ENCODE results near the gene FAM98B. TPM values are rescaled to one million over a fixed set of nuclear protein-coding genes. Genes with fewer than 3 reads are reported as not detected.

The FAM98B gene
- total and polyA plus RNA-seq, 2 donors from 2014 or later, result 12.9 to 17.2 TPM

DNA sequence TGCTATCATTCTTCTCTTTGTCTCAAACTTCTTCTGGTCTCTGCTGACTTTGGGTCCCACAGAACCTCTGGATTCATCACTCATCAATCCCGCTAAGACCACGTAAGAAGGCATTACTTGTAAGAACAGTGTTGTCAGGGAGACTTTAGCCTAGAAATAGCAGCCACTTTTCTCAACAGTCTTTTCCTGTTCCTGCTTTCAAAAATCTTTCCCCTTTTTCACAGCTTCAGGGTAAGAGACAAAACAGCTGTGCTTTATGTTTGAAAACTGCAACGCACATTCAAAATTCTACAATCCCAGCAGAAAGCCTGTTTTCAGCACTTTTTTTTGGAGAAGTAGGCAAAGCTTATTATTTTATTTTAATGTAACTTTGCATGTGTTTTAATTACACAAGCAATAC, 42.0 kb upstream of the FAM98B start:
- intact Hi-C loops (cut with DNase I), result no loop called here
- Histone ChIP-seq H3K4me1 (ENCODE audit: control insufficient read depth in 2 of 3, insufficient read depth in 2 of 3, low read depth in 1 of 3, low read length in 3 of 3) (no peaks in the 10 kb centered on the region), H3K36me3 (ENCODE audit: control insufficient read depth in 2 of 3, insufficient read depth in 3 of 3, low read length in 3 of 3) (no peaks in the 10 kb centered on the region), H3K9ac (ENCODE audit: low read length in 3 of 3) (no peak overlapping the region), H3K27me3 (ENCODE audit: control insufficient read depth, insufficient read depth, low read length) (no peaks in the 10 kb centered on the region), H3K27ac (ENCODE audit: low read depth in 2 of 2, low read length in 2 of 2) (no peak overlapping the region), H3K9me3 (ENCODE audit: control insufficient read depth in 2 of 3, insufficient read depth in 1 of 3, low read length in 3 of 3) (no peaks in the 10 kb centered on the region), H3K4me3 (ENCODE audit: low read length in 3 of 3) (no peak overlapping the region)
- TF ChIP-seq, protein P1, sequence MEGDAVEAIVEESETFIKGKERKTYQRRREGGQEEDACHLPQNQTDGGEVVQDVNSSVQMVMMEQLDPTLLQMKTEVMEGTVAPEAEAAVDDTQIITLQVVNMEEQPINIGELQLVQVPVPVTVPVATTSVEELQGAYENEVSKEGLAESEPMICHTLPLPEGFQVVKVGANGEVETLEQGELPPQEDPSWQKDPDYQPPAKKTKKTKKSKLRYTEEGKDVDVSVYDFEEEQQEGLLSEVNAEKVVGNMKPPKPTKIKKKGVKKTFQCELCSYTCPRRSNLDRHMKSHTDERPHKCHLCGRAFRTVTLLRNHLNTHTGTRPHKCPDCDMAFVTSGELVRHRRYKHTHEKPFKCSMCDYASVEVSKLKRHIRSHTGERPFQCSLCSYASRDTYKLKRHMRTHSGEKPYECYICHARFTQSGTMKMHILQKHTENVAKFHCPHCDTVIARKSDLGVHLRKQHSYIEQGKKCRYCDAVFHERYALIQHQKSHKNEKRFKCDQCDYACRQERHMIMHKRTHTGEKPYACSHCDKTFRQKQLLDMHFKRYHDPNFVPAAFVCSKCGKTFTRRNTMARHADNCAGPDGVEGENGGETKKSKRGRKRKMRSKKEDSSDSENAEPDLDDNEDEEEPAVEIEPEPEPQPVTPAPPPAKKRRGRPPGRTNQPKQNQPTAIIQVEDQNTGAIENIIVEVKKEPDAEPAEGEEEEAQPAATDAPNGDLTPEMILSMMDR (IDR thresholded peaks at IDR 0.05; ENCODE audit: borderline replicate concordance, extremely low read depth, insufficient read depth), result no peak
- FAIRE-seq (no peak), DNase-seq (peak in 2 of 5 donors; percentile 15 to 73)

DNA sequence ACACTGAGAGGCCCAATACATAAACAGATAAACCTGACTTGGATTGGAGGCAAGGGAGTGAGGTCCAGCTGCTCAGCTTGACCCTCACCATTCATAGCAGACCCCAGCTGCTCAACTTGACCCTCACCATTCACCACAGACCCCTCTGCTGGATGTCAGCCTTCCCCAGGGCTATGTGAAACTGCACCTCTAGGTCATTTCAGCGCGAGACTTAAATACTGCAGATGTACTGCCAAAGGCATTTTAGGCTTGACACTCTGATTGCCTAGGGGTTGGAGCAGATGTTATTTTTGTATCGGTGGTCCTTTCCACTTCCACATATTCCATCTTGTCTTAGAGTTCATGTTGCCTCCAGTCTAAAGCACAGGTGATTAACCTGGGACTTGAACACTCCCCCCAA, 41.5 kb upstream of the FAM98B start:
- Histone ChIP-seq H3K27ac (ENCODE audit: low read depth in 2 of 2, low read length in 2 of 2) (no peak overlapping the region), H3K36me3 (ENCODE audit: control insufficient read depth in 2 of 3, insufficient read depth in 3 of 3, low read length in 3 of 3) (no peaks in the 10 kb centered on the region), H3K4me3 (ENCODE audit: low read length in 3 of 3) (no peak overlapping the region), H3K4me1 (ENCODE audit: control insufficient read depth in 2 of 3, insufficient read depth in 2 of 3, low read depth in 1 of 3, low read length in 3 of 3) (no peaks in the 10 kb centered on the region), H3K9ac (ENCODE audit: low read length in 3 of 3) (no peak overlapping the region), H3K27me3 (ENCODE audit: control insufficient read depth, insufficient read depth, low read length) (no peaks in the 10 kb centered on the region), H3K9me3 (ENCODE audit: control insufficient read depth in 2 of 3, insufficient read depth in 1 of 3, low read length in 3 of 3) (no peaks in the 10 kb centered on the region)
- intact Hi-C loops (cut with DNase I), result no loop called here
- TF ChIP-seq, protein P1 (IDR thresholded peaks at IDR 0.05; ENCODE audit: borderline replicate concordance, extremely low read depth, insufficient read depth), result no peak
- FAIRE-seq, result no peak
- peak in 1 of 5 donors; percentile 6 for DNase-seq

DNA sequence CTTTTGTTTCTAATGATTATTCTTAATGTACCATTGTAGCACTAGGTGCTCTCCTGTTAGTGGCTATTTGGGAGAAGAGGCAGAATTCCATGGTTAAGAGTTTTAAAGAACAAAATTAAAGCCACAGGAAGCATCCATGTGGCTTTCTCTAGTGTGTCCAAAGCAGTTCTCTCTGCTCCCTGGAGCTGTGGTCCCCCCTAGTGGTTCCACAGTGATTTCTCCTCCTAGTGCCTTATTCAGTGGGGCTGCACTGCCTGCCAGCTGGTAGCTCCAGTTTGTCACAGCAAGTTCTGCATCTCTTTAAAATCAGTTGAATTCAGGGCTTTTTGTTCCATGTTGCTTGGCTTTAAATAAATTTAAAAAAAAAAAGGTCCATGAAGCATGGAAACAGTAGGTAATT, 39.6 kb upstream of the FAM98B start:
- intact Hi-C loops (cut with DNase I), result no loop called here
- FAIRE-seq (no peak), DNase-seq (peak in 3 of 5 donors; percentile 34 to 68 (median 50))
- H3K9ac ChIP-seq (ENCODE audit: low read length in 3 of 3), result no peak overlapping the region
- TF ChIP-seq, protein P1 (IDR thresholded peaks at IDR 0.05; ENCODE audit: borderline replicate concordance, extremely low read depth, insufficient read depth), result peak; percentile 58
- no peaks in the 10 kb centered on the region for H3K36me3 ChIP-seq (ENCODE audit: control insufficient read depth in 2 of 3, insufficient read depth in 3 of 3, low read length in 3 of 3)
- no peaks in the 10 kb centered on the region for H3K4me1 ChIP-seq (ENCODE audit: control insufficient read depth in 2 of 3, insufficient read depth in 2 of 3, low read depth in 1 of 3, low read length in 3 of 3)
- H3K27ac ChIP-seq (ENCODE audit: low read depth in 2 of 2, low read length in 2 of 2), result no peak overlapping the region
- H3K27me3 ChIP-seq (ENCODE audit: control insufficient read depth, insufficient read depth, low read length), result no peaks in the 10 kb centered on the region
- no peaks in the 10 kb centered on the region for H3K9me3 ChIP-seq (ENCODE audit: control insufficient read depth in 2 of 3, insufficient read depth in 1 of 3, low read length in 3 of 3)
- no peak overlapping the region for H3K4me3 ChIP-seq (ENCODE audit: low read length in 3 of 3)

DNA sequence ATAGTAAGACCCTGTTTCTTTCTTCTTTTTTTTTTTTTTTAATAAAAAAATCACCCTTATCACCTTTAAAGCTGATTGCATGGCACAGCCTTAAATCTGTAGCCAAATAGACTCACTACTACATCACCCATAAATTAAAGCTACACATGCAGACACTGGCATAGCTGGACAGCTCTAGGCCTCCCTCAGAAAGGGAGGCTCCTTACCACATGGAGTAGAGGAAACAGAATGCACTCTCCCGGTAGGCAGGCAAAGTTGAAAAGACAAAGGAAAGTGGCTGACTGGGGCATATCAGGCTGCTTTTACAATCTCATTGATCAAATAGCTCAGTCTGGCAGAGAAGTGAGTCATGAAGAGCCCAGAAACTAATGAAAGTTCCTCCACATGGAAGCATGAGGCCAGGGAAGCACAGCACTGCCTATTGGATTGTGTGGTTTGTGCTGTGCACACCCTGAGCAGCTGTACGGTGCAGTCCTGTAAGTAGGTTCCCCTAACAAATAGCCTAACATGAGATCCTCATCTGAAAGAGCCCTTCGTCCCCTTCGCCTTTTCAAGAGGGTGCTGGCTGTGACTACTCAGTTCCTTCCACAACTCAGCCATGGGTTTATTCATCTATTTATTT, 32.7 kb upstream of the FAM98B start:
- H3K4me1 ChIP-seq (ENCODE audit: control insufficient read depth in 2 of 3, insufficient read depth in 2 of 3, low read depth in 1 of 3, low read length in 3 of 3), result no peaks in the 10 kb centered on the region
- FAIRE-seq, result no peak
- no peak overlapping the region for H3K4me3 ChIP-seq (ENCODE audit: low read length in 3 of 3)
- intact Hi-C loops (cut with DNase I), result no loop called here
- no peaks in the 10 kb centered on the region for H3K36me3 ChIP-seq (ENCODE audit: control insufficient read depth in 2 of 3, insufficient read depth in 3 of 3, low read length in 3 of 3)
- H3K9ac ChIP-seq (ENCODE audit: low read length in 3 of 3), result no peak overlapping the region
- DNase-seq, result no peak
- H3K27ac ChIP-seq (ENCODE audit: low read depth in 2 of 2, low read length in 2 of 2), result no peak overlapping the region
- TF ChIP-seq, protein P1 (IDR thresholded peaks at IDR 0.05; ENCODE audit: borderline replicate concordance, extremely low read depth, insufficient read depth), result no peak
- H3K9me3 ChIP-seq (ENCODE audit: control insufficient read depth in 2 of 3, insufficient read depth in 1 of 3, low read length in 3 of 3), result no peaks in the 10 kb centered on the region
- no peaks in the 10 kb centered on the region for H3K27me3 ChIP-seq (ENCODE audit: control insufficient read depth, insufficient read depth, low read length)
